Fibroblast of skin of right quadriceps (primary cell): ENCODE results near the gene VMP1.

Experiments
- DNase-seq: peaks from one replicate; pipeline ENCODE4 v3.0.0-alpha.2; 2013

VMP1 gene

DNA sequence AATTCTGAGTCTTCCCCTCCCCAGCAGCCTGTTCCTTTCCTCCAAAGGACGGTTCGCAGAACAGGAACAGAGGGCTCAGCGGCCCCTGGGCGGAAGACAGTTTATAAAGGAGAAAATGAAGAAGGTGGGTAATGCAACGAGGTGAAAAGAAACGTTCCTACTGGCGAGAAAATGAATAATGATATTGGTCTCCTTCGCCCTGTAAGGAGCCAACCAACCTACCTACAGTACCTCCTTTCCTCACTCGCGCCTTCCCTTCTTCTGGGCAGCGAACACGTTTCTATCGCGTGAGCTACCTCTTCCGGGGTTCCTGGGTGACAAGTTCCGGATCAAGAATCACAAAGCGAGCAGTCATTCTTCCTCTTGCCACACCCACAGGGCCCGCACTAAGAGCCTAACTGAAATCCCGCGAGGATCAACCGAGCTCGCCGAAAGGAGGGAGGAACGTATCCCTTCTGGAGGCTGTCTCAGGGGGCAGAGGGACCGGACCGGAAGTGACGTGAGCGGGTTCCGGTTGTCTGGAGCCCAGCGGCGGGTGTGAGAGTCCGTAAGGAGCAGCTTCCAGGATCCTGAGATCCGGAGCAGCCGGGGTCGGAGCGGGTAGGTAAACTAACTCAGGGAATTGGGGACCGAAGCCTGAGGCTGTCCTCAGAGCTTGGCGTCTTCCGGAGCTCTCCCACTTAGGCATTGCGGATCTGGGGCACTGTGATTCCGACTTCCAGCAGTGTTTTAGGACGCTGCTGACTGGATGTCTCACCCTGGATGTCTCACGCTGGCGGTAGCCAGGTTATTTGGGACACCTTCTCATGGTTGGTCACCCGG lies at the start of gene VMP1, which contains the start of gene PTRH2:
Gene VMP1 (plus strand): TSS at position 506 of the 822 bp plus-strand sequence. CDS start 23,793 bp downstream, outside the sequence.
Gene PTRH2 (minus strand): TSS at position 282 of the 822 bp plus-strand sequence. CDS start 9,452 bp downstream, outside the sequence.
- DNase-seq: peak; percentile 100

- no peak for DNase-seq
Observed at GRCh38 chr17:59666235-59666634, 41.2 kb upstream of the VMP1 start.

- peak; percentile 93 for DNase-seq
Observed at GRCh38 chr17:59668816-59669215, 38.6 kb upstream of the VMP1 start.

GRCh38 chr17:59669411-59669810 lies 38.0 kb upstream of the VMP1 start:
- no peak for DNase-seq

DNA sequence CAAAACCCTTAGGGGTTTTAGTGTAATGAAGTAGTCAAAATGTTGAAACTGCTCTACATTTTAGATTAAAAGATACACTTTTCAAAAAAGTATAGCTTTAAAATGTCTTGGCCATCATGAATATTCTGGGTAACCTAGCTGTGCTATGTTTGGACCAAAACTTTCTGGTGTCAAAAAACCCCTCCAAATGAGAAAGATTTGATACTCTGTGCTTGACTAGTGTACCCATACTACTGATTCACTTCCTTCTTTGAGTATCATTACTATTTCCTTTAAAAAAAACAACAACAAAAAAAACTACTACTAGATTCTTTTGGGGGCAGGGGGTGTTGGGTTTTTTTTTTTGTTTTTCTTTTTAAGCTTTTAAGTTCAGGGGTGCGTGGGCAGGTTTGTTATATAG lies 37.5 kb upstream of the VMP1 start:
- no peak for DNase-seq

DNA sequence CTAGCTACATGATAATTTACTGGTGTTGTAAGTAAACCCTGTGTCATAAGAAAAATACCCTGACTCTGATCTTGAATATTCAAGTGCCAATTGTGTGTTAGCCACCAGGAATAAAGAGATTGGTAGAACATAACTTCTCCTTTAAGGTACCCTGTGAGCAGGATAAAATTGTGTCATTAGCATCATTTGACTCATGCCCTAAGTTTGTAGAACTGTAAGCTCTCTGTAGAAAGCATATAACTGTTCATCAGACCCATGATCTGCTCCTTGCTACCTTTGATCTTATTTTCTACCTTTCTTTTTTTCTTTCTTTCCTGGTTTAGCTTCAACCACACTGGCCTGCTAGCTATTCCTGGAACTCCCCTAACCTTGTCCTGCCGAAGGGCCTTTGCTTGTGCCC lies 36.1 kb upstream of the VMP1 start:
- no peak for DNase-seq

GRCh38 chr17:59675231-59675630 lies 32.2 kb upstream of the VMP1 start:
- no peak for DNase-seq

- peak; percentile 59 for DNase-seq
Observed at GRCh38 chr17:59676716-59677115, 30.7 kb upstream of the VMP1 start.

GRCh38 chr17:59678918-59679317 lies 28.5 kb upstream of the VMP1 start:
- no peak for DNase-seq

DNA sequence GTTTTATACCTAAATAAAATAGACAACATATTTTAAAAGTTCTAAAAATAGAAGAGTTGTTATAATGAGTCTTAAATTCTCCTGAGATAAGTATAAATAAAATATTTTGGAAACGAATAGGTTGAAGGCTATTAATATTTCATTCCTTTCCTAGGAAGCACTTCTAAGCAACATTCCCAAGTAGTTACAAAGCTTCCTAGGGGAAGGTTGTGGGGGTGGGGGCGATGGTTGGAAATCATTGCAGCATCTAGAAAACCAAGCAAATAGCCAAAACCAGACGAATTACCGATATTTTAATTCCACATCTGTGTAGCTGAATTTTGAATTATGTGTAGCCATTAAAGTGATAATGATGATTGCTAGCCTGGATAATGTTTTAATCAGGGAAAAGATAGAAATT lies 27.1 kb upstream of the VMP1 start:
- peak; percentile 70 for DNase-seq

GRCh38 chr17:59683283-59683682 lies 24.2 kb upstream of the VMP1 start:
- DNase-seq: no peak

GRCh38 chr17:59684967-59685366 lies 22.5 kb upstream of the VMP1 start:
- no peak for DNase-seq

DNA sequence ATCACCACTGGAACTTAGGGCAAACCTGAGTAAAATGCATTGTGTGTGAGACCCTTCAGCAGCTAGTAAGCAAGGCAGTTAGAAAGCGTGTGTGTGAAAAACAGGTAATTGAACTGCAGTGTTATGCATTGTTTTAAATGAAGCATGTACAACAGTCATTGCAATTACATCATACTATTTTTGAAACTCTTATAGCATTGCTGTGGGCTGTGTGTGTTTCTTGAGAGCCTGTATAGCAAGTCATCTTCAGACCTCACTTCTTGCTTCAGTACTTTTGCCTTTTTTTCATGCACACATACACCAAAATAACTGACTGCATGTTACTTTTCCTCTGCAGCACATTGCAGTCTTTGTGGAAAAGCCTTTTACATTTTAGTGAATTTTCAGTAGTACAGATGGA lies 19.4 kb upstream of the VMP1 start:
- DNase-seq: no peak

GRCh38 chr17:59688496-59688895 lies 19.0 kb upstream of the VMP1 start:
- DNase-seq: no peak

GRCh38 chr17:59693582-59693981 lies 13.9 kb upstream of the VMP1 start:
- no peak for DNase-seq

DNA sequence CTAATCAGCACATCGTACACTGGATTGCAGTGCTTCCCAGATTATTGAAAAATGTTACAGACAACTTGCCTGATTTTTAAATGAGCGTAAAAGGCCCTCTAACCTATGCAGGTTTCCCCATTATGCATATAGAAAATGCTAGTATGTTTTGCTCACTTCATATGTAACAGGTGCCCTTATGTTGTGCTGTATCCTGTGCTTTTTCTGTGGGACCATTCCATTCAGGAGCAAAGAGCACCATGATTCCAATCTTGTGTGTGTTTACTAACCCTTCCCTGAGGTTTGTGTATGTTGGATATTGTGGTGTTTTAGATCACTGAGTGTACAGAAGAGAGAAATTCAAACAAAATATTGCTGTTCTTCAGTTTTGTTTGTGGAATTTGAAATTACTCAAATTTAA lies 13.1 kb upstream of the VMP1 start:
- DNase-seq: no peak

DNA sequence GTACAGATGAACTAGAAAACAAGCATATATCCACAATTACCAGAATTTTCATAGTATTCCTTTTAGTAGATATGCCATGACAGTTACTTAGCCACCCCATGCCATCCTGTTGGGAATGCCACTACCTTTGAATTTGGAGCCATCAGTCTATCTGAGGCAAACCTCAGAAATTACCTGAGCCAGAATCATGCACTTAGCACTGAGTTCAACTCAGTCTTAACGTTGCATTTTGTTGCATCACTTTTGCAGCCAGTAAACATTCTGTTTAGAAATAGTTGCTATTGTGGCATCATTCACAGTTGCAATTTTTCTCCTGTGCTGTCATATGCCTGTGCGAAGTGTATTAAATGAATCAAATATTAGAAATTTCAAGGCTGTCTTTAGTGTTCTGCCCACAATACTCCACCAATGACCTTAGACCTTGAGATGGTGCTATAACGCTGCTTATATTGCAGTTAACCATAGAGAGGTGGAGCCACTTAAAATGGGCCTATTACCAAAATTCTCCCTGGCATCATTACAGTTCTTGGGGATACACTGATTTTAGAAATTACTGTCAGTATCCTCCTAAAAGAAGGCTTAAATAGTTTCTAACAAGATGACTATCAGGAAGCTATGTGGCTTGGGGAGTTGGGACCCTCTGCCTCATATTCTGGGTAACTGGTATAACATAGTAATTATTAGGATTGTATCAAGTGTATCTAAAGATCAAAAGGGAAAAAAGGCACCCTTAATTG lies 11.3 kb upstream of the VMP1 start:
- DNase-seq: peak; percentile 7

DNA sequence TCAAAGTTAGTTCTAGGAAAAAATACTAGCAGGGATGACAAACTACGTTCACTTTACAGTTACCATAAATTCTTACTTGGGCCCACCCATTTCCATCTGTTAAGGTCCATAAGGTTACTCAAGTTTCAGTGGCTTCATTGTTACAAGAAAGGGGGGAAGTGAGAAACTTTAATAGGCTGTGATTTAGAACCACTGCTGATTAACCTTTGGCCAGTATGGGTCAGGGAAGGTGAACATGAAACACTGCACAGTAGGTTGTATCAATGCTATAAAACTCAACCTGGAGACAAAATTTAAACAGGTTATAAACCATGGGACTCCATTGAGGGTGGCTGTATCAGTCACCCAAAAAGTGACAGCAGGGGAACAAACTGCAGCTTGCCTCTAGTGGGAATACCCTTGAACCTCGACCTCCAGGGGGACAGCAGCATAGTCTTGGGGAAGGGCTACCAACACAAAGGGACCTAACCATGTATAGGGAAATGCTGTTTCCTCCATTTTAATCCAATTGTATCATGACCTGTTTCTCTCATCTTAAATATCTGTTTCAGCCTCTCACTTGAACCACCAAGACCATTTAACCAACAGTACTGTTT lies 10.7 kb upstream of the VMP1 start:
- DNase-seq: no peak

DNA sequence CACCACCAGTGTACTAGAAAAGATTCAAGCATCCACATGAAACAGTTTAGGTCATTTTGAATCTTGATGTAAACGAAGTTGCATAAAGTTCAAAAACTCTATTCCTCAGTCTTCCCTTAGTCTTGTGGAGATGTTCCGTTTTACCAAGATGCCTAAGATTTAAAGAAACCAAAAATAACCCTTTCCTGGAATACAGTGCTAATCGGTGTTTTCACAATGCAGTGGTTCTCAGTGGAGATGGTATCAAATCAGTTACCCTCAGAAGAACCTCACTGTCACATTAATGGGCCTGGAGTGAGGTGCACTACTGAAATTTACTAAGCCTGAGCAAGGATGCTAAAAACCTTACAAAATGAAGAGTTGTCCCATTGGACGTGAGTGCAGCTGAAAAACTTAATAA lies 9.3 kb upstream of the VMP1 start:
- DNase-seq: no peak

DNA sequence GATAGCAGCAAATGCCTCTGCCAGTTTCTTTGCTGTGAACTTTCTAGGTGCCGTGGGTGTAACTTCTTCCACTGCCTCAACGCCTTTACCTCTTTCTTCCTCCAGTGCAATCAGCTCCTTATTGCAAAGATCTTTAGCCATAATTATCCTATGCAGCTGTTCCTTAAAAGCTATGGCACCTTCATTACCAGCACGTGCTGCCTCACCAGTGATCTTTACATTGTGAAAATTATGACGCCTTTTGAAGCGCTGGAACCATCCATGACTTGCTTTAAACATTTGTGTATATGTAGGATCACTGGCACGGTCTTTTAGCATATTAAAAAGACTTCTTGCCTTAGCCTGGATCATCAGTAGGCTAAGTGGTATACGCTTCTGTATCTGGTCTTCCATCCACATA lies 8.2 kb upstream of the VMP1 start:
- DNase-seq: no peak

GRCh38 chr17:59699786-59700185 lies 7.7 kb upstream of the VMP1 start:
- no peak for DNase-seq

DNA sequence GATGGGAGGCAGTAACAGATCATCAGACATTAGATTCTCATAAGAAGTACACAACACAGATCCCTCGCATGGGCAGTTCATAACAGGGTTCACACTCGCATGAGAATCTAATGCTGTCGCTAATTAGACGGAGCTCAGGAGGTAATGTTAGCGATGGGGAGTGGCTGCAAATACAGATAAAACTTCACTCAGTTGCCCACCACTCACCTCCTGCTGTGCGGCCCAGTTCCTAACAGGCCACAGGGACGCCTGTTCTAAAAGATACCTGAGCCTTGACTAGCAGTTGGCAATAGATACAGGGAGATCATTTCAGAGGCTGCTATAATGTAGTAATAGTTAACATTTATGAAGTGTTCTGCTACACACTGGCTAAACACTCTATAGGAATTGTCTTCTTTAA lies 5.2 kb upstream of the VMP1 start:
- DNase-seq: no peak

GRCh38 chr17:59707971-59708430 lies 547 bp downstream of the VMP1 start:
- peak; percentile 9 for DNase-seq

DNA sequence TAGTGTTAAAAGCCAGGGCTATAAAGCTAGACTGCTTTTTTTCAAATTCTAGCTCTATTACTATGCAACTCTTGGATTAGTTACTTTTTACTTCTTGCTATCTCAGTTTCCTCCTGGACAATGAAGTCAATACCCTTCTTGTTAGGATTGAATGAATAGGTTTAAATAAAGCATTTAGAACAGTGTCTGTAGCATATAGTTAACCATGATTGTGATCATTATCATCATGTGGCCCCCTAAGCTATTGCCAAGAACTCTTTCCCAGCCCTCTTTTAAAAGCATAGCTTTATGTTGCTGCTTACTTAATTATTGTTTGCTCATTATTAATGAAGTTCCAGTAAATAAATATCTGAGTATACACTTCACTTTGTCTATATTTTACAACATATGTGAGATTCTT lies 4.5 kb downstream of the VMP1 start:
- no peak for DNase-seq
